ENCODE measurements around the gene TMEM43.
A peak's percentile ranks its signal among the peaks of the same experiment; 100 is the strongest.

TMEM43 gene

DNA sequence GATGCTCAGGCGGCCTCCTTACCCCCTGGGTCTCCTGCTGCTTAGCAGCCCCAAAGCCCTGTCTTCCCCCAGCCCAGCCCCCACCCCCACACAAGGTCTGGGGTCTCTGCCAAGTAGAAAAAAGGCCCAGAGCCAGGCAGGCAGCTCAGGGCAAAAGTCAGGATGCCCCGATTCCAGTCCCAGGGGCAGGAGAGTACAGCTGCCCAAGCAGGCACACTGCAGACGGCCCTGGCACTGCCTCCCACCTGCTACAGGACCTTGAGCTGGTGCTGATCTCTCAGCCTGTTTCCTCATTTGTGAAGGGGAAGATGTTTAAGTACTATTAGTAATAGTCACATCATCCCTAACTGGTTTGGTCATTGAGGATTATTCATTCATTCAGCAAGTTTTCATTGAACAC lies 12.6 kb downstream of the TMEM43 start:
- DNase-seq (ENCODE audit: low read depth in 1 of 2, low spot score in 1 of 2): no peak

DNA sequence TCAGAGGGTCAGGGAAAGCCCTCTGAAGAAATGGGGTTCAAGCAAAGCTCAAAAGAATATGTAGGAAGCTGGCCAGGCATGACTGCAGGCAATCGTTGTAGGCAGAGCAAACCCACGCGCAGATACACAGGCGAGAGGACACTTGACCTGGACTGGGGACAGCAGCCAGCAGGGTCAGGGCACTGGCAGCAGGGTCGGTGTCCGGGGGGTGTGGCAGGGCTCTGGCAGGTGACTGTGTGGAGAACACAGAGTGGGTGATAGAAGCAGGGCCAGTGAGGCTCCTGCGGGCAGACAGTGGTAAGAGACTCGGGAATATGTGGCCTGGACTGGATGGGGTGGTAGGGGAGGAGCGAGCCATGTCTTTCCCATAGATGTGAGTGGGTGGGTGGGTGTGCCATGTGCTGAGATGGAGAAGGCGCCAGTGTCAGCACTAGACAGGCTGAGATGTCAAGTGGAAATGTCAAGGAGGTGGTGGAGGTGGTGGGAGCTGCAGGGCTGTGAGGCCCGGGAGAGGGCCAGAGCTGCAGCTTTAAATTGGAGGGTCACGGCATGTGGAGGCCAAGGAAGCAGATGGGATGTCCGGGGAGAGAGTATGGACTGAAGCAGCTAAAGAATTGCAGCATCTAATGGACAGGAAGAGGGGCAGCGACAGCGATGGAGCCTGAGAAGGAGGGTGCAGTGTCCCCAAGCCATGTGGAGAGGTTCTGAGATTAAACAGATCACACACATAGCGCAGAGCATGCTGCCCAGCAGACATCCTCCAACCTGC lies 13.4 kb downstream of the TMEM43 start:
- DNase-seq (ENCODE audit: low read depth in 1 of 2, low spot score in 1 of 2): no peak

DNA sequence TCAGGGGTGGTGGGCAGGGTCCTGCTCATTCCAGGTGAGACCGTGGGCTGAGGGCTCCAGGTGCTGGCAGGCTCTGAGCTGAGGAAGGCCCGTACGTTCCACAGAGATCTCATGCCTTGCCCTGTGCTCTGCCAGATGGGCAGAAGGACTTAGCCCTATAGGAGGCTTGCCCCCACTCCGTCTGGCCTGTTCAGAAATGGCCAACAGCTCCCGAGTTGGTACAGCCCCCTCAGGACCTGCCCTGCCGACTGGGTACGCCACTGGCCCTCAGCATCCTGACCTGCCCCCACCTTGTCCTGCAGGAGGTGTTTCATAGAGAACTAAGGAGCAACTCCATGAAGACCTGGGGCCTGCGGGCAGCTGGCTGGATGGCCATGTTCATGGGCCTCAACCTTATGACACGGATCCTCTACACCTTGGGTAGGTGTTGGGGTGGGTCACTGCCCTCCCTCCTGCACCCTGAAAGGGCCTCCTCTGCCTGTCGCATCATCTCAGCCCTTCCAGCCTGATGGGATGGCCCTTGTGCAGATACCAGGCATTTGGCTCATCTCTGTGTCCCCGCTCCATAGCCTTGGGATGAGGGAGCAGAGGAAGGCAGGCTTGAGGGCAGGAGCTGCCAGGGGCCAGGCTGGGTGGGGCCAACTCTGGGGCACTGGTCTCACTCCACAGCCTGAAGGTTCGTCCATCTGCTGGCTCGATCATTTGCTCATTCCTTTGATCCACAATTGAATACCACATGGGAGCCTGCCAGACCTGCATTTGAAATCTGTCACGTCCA lies 14.2 kb downstream of the TMEM43 start:
- DNase-seq (ENCODE audit: low read depth in 1 of 2, low spot score in 1 of 2): no peak

DNA sequence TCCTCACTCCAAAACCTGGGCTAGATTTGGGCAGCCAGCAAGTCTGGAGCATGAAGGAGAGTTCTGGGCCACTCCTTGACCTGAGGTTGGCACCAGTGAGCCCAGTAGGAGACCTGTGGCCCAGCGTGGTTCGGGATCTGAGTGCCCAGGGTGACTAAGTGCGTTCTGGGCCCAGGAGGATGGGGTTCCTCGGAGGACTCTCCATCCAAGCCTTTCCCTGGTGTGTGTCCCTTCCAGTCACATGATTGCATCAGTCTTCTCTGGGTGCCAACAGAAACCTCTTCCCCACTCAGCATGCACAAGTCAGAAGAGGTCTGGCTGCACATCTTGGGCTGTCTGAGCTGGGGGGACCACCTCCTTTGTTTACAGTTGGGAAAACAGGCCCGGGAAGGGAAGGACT lies 14.9 kb downstream of the TMEM43 start:
- DNase-seq (ENCODE audit: low read depth in 1 of 2, low spot score in 1 of 2): no peak

DNA sequence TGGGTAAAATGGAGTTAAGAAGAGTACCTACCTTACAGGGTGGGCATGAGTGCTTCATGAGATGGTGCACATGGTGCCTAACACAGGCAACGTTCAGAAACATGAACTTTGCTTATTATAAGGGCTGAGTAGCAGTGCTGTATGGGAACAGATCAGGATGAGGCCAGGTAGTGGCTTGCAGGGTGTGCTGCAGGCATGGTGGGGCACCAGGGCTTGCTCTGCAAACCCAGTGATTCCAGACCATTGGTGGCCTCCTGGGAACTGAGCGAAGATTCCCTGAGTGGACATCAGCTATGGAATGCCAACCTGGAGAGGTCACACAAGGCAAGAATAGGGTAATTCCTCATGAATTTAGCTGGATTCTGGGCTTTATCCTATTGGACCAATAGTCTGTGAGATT lies 15.8 kb downstream of the TMEM43 start:
- no peak for DNase-seq (ENCODE audit: low read depth in 1 of 2, low spot score in 1 of 2)

DNA sequence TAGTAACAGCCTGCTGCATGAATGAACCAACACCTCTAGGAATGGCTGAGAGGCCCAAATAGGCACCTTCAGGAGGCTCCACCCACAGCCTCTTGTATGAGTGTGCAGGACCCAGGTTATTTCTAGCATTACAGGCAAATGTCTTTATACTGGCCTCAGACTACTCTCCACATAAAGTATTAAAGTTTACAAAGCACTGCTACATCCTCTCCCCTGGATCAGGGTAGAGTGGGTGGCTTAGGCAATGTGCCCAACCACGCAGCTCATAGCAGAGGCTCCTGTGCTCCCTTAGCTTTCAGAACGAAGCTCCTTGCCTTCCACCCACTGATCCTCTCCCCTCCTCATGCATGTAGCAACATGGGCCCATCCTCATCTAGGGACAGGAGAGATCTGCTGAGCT lies 16.3 kb downstream of the TMEM43 start:
- no peak for DNase-seq (ENCODE audit: low read depth in 1 of 2, low spot score in 1 of 2)

DNA sequence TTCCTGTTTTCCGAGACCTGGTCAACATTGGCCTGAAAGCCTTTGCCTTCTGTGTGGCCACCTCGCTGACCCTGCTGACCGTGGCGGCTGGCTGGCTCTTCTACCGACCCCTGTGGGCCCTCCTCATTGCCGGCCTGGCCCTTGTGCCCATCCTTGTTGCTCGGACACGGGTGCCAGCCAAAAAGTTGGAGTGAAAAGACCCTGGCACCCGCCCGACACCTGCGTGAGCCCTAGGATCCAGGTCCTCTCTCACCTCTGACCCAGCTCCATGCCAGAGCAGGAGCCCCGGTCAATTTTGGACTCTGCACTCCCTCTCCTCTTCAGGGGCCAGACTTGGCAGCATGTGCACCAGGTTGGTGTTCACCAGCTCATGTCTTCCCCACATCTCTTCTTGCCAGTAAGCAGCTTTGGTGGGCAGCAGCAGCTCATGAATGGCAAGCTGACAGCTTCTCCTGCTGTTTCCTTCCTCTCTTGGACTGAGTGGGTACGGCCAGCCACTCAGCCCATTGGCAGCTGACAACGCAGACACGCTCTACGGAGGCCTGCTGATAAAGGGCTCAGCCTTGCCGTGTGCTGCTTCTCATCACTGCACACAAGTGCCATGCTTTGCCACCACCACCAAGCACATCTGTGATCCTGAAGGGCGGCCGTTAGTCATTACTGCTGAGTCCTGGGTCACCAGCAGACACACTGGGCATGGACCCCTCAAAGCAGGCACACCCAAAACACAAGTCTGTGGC lies 16.9 kb downstream of the TMEM43 start:
- DNase-seq (ENCODE audit: low read depth in 1 of 2, low spot score in 1 of 2): no peak

DNA sequence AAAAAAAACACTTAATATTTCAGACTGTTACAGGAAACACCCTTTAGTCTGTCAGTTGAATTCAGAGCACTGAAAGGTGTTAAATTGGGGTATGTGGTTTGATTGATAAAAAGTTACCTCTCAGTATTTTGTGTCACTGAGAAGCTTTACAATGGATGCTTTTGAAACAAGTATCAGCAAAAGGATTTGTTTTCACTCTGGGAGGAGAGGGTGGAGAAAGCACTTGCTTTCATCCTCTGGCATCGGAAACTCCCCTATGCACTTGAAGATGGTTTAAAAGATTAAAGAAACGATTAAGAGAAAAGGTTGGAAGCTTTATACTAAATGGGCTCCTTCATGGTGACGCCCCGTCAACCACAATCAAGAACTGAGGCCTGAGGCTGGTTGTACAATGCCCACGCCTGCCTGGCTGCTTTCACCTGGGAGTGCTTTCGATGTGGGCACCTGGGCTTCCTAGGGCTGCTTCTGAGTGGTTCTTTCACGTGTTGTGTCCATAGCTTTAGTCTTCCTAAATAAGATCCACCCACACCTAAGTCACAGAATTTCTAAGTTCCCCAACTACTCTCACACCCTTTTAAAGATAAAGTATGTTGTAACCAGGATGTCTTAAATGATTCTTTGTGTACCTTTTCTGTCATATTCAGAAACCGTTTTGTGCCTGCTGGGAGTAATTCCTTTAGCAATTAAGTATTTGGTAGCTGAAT lies 17.9 kb downstream of the TMEM43 start:
- DNase-seq (ENCODE audit: low read depth in 1 of 2, low spot score in 1 of 2): peak in 1 of 2 donors; percentile 37

DNA sequence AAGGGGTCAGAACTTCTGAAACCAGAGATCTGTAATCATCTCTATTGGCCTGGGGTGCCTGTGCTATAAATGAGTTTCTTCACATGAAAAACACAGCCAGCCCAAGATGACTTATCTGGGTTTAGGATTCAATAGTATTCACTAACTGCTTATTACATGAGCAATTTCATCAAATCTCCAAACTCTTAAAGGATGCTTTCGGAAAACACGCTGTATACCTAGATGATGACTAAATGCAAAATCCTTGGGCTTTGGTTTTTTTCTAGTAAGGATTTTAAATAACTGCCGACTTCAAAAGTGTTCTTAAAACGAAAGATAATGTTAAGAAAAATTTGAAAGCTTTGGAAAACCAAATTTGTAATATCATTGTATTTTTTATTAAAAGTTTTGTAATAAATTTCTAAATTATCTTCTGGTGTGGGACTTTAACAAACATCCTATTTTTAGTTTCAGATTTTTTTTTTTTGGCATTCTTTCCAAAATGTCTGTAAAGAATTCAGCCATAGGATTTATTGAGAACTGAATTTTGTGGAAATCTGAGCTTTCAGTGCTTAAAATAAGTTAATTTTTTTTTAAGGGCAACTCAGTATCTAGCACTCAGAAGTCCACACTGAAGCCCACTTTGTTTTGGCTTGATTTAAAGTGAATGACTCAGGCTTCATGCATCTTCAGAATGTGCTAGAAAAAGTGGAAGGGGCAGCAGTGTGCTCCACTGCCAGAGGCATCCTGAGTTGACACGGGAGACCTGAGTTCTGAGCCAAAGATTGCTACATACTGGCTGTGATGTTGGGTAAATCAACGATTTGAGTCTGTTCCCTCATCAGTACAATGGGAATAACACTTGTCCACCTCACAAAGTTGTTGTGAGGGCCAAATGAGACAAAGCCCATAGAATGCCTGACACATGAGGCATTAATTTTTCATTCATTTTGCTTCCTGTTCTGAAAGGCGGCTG lies 18.7 kb downstream of the TMEM43 start:
- DNase-seq (ENCODE audit: low read depth in 1 of 2, low spot score in 1 of 2): no peak

DNA sequence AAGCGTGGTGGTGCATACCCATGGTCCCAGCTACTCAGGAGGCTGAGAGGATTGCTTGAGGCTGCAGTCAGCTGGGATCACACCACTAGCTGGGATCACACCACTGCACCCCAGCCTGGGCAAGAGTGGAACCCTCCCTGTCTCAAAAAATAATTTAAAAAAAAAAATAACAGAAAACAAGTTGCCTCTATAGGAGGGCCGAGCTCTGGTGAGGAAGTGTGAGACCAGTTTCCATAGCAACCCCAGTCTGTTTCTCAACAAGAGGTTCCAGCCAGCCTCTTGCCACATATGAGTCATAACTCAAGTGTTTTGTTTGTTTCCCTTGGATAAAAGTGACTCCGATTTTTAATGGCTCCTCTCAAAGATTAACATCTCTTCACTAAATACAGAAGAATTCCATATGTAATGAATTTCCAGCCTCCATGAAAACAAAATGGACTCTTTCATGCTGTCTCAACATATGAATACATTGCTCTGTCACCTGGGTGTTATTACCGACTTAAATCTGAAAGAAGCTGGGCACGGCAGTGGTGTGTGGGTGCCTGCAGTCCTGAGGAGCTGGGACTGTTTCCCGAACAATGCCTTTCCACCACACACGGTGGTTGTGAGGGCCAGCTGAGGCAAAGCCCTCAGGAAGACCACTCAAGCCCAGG lies 19.7 kb downstream of the TMEM43 start:
- peak in 1 of 2 donors; percentile 45 for DNase-seq (ENCODE audit: low read depth in 1 of 2, low spot score in 1 of 2)

DNA sequence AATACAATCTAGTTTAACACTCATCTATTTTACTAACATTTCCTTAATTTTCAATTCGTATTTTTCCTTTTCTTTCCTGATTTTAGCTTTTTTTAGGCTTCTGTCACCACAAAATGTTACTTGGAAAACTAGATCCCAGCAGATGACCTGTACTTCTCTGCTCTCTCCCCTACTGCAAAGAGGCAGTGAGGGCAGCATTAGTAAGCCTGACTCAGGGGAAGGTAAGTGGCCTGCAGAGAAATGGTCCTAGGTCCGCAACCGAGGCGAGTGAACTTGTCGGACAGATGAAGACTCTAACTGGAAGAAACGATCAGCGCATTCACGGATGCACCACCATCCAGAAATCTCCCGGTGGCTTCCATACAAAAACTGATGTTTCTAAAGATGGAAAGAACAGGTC lies 20.4 kb downstream of the TMEM43 start:
- no peak for DNase-seq (ENCODE audit: low read depth in 1 of 2, low spot score in 1 of 2)

DNA sequence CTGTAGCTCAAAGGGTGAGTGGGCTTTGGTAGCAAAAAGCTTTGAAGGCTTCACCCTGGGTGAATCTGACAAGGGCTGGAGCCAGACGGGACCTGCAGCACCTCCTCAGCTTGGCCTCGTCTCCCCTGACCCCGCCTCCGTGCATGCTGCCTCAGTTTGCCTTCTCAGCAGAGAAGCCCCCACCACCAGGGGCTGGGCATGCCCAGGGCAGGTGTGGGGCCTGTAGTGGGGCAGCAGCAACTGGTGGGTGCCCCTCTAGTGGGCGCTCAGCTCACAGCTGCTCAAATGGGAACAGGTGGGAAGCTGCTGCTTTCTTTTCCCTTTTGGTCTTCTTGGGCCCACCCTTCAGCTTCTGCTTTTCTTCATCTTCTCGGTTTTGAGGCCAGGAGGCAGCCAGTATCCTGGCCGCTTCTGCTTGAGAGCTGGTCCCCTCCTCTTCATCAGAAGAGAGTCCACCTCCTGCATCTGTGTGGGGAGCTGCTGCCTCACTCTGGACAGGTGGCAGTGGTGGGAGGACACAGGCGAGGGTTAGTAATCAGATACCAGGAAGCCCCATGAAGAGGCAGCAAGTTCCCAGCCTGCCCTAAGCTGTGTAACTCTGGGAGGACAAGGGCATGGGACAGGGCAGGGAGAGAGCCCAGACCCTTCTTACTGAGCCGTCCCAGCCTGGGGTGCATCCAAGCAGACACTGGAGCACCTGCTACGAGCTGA lies 21.0 kb downstream of the TMEM43 start:
- DNase-seq (ENCODE audit: low read depth in 1 of 2, low spot score in 1 of 2): no peak

DNA sequence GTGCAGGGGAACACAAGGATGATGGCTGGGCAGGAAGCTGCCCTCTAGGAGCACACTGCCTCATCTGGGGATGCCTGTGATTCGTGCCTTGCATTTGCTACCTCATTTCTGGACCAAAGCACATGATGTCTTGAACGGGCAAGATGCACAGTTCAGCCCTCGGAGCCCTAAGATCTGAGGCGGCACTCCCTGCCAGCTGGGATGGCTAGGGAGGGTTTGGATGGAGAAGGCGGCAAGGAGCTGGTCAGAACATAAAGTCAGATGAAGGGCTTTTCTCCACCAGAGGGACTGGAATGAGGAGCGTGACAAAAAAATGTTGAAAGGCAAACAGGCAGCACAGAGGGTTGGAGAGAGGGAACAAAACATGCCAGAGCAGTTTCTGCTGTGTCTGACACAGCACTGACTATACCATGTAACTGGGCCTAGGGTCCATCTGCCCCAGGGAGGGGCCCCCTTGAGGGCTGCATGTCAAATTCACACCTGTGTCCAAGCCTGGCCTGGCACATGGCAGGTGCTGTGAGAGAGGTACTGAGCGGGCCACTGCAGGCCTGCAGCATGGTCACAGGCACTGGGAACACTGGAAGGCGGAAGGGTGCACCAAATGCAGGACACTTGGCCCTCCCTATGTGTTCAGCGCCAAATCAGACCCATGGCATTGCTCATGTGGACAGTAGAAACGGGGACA lies 21.7 kb downstream of the TMEM43 start:
- no peak for DNase-seq (ENCODE audit: low read depth in 1 of 2, low spot score in 1 of 2)

DNA sequence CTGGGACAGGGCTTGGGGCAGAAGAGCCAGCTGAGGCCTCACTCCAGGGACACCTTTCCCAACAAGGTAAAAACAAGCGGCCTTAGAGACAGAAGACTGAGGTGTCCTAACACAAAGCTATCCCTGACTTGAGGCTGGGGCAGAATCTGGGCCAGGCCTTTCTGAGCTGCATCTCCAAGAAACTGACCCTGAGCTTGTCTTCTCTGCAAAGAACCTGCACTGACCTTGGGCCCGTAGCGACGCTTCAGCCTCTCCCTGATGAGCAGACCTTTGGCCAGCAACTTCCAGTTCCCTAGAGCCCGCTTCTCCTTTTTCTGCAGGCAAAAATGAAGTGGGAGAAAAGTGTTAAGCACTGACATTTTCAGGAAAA lies 22.2 kb downstream of the TMEM43 start:
- DNase-seq (ENCODE audit: low read depth in 1 of 2, low spot score in 1 of 2): no peak

DNA sequence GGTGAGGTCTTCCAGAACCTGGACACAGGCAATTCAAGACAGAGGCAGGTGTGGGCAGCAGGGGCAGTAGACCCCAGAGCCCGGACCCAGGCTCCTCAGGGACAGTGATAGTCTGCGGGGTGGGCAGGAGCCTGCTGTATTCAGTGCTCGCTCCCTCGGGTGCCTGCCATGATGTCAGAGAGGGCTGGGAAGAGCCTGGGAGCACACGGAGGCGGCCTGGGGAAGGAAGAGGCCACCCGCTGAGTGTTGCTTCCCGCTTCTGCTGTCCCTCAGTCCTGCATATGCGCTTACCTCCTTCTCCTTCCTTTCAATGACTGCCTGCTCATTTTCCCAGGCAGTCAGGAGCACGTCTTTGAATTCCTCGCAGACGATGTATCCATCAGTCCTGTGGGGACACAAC lies 22.8 kb downstream of the TMEM43 start:
- DNase-seq (ENCODE audit: low read depth in 1 of 2, low spot score in 1 of 2): no peak

DNA sequence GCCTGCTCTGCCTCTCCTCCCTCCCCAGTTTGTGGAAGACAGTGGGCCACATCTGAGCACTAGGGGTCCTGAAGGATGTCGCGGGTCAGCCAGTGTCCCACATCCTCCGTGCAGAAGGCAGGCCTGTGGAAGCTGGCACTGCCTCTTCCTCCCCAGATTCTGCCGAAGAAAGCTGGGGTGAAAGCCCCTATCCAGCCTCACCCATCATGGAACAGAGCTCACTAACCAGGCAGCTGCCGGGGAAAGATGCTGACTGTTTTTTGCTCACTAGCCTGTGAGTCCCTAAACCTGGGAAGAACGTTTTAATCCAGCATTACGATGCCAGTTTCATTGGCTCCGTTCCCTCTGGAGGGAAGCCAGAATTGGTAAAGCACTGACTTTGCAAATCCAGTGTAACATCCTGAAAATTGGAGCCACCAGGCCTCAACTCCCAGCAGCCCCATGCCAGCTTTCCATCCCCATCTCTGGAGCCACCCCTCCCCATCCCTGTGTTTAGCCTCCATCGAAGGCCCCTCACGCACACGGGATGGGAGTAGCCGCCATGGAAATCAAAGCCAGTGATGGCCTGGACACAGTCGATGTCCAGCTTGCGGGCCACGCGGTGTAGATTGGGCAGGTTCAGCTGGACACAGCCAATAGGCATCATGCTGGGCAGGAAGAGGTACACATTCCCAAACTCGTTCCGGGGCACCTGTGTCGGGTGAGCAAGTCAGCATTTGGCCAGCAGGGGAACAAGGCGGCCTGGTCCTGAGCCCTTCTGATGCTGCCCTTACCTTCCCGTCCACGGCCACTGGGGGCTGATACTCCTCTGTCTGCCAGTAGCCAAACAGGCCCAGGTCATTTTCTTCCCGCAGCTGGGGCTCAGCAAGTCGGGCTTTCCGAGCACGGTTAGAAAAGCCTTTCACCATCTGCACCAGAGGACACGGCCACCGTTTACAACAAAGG lies 23.5 kb downstream of the TMEM43 start:
- no peak for DNase-seq (ENCODE audit: low read depth in 1 of 2, low spot score in 1 of 2)

DNA sequence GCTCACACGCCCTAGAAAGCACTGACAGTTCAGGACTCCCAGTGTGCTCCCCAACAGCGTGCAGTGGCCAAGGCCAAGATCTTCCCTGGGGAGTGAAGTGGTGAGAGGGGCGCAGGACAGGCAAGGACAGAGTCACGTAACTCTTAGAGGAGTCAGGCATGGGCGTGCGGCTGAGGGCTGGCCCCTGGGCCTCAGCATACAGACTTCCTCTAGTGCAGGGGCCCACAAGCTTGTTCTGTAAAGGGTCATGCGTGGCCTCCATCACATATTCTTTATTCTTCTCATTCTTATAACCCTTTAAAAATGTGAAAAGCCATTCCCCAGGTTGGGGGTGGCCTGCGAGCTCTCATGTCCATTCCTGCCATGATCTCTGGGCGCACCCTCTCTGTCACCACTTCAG lies 25.2 kb downstream of the TMEM43 start:
- DNase-seq (ENCODE audit: low read depth in 1 of 2, low spot score in 1 of 2): no peak

Measured in activated T-helper 1 cell treated with anti-CD3 and anti-CD28 coated beads, Interleukin-2, amount 50 U/mL, for 16 hours (primary cell).